Testis (tissue), 3 donors: ENCODE measurements around the gene MMP8. TPM values are rescaled to one million over a fixed set of nuclear protein-coding genes. Genes with fewer than 3 reads are reported as not detected.

ENCODE experiments used
- DNase-seq: peaks from one replicate; pipeline ENCODE4 v3.0.0-alpha.2; 2019
- H3K27ac ChIP-seq, 2 donors: fragments of 200-600 bp; sonication (generic); one replicate each; pipeline ENCODE4 v1.5.1; 2019
- H3K27me3 ChIP-seq: fragments of 200-600 bp; sonication (generic); one replicate; pipeline ENCODE4 v1.5.1; 2019
- H3K36me3 ChIP-seq: fragments of 200-600 bp; sonication (generic); one replicate; pipeline ENCODE4 v1.5.1; 2017; ENCODE audit warnings: low read depth; ENCODE audit errors: missing control alignments
- H3K4me1 ChIP-seq: fragments of 200-600 bp; sonication (generic); one replicate; pipeline ENCODE4 v1.5.1; 2019
- H3K4me3 ChIP-seq, 2 donors: fragments of 200-600 bp; sonication (generic); one replicate each; pipeline ENCODE4 v1.5.1; 2017 to 2019
- H3K9me3 ChIP-seq: fragments of 200-600 bp; sonication (generic); one replicate; pipeline ENCODE4 v1.5.1; 2017
- CTCF ChIP-seq, 3 experiments: fragments of 450-650 bp in 2 of 3; fragments of 200-600 bp in 1 of 3; sonication (generic) in 1 of 3; IDR thresholded peaks; one replicate each; pipeline ENCODE4 v1.5.1; 2016 to 2019; ENCODE audit warnings: antibody characterized with exemption in 3 of 3, mild to moderate bottlenecking in 2 of 3, moderate library complexity in 1 of 3
- POLR2A ChIP-seq: fragments of 450-650 bp; IDR thresholded peaks from one replicate; pipeline ENCODE4 v1.6.1; 2017; ENCODE audit warnings: antibody characterized with exemption, mild to moderate bottlenecking, moderate library complexity
- WGBS, 2 donors: methylation state at CpG; one replicate each; pipeline ENCODE4 v1.1.5; 2018; 5-methylcytosine and 5-hydroxymethylcytosine counted together
- intact Hi-C: fragments of 100-400 bp; cut with DNase I; formaldehyde crosslinking; loops from one replicate; pipeline ENCODE4 v1.15.1; 2023; ENCODE audit warnings: low total_unique reads
- polyA plus RNA-seq: library from polyadenylated mRNA; stranded (reverse); fragments of 350-450 nt; fragmentation: Illumina TruSeq; extraction: RNeasy Lipid Tissue Mini Kit (QIAGEN cat#74804); gene quantifications from one replicate; pipeline ENCODE4 v1.2.3, GENCODE V29; 2014; ENCODE audit warnings: low read depth, low replicate concordance; ENCODE audit not compliant: insufficient read depth
- total RNA-seq, 2 donors: library from RNA; depleted of rRNA; stranded (reverse); fragments of >200 nt; gene quantifications; one replicate each; pipeline ENCODE4 v1.2.3, GENCODE V29; 2016

Gene MMP8
- total and polyA plus RNA-seq, 3 donors from 2014 or later, result 0.25 to 2.0 (median 0.25) TPM

GRCh38 chr11:102709201-102709945 is 15.4 kb downstream of the MMP8 start:
- no peaks in the 10 kb centered on the region for H3K4me1 ChIP-seq
- no peak for DNase-seq
- TF ChIP-seq POLR2A (no peak), CTCF (IDR thresholded peaks at IDR 0.05) (no peak)
- H3K27me3 ChIP-seq, result no peaks in the 10 kb centered on the region
- H3K9me3 ChIP-seq, result no peaks in the 10 kb centered on the region
- H3K36me3 ChIP-seq, result no peaks in the 10 kb centered on the region
- H3K4me3 ChIP-seq, result no peak overlapping the region
- 88 to 92% methylated on average over 2 of the region's 2 CpGs for WGBS, 2 donors
- no peak overlapping the region for H3K27ac ChIP-seq
- intact Hi-C loops, result no loop called here

- TF ChIP-seq POLR2A (no peak), CTCF (IDR thresholded peaks at IDR 0.05) (no peak)
- intact Hi-C loops, result no loop called here
- WGBS, 2 donors, result 68 to 85% methylated on average over 4 of the region's 4 CpGs
- Histone ChIP-seq H3K36me3 (no peaks in the 10 kb centered on the region), H3K4me1 (no peaks in the 10 kb centered on the region), H3K4me3 (no peak overlapping the region), H3K9me3 (no peaks in the 10 kb centered on the region), H3K27ac (no peak overlapping the region), H3K27me3 (no peaks in the 10 kb centered on the region)
- DNase-seq, result no peak
Observed at GRCh38 chr11:102708654-102709053, 16.1 kb downstream of the MMP8 start.

- DNase-seq, result no peak
- intact Hi-C loops, result no loop called here
- TF ChIP-seq CTCF (IDR thresholded peaks at IDR 0.05) (no peak), POLR2A (no peak)
- WGBS, 2 donors, result 68 to 76% methylated on average over 5 of the region's 5 CpGs
- no peak within 1 kb of the TSS for H3K4me3 ChIP-seq
- no peaks in the 10 kb centered on the region for H3K9me3 ChIP-seq
- H3K4me1 ChIP-seq, result no peaks in the 10 kb centered on the region
- no peaks in the 10 kb centered on the region for H3K27me3 ChIP-seq
- no peak within 1 kb of the TSS for H3K27ac ChIP-seq
- no peaks in the 10 kb centered on the region for H3K36me3 ChIP-seq
Observed at GRCh38 chr11:102705626-102706025, 19.1 kb downstream of the MMP8 start, which contains the start of gene MMP27. TSS of gene MMP27 (minus strand) at chr11:102705769. CDS start at chr11:102705714, 55 bp downstream.

- Histone ChIP-seq H3K36me3 (no peaks in the 10 kb centered on the region), H3K4me3 (no peak overlapping the region), H3K9me3 (no peaks in the 10 kb centered on the region), H3K27ac (no peak overlapping the region), H3K27me3 (no peaks in the 10 kb centered on the region), H3K4me1 (no peaks in the 10 kb centered on the region)
- DNase-seq, result no peak
- intact Hi-C loops, result no loop called here
- 86 to 87% methylated on average over 3 of the region's 3 CpGs for WGBS, 2 donors
- no peak for TF ChIP-seq CTCF (IDR thresholded peaks at IDR 0.05)
- no peak for TF ChIP-seq POLR2A
Observed at GRCh38 chr11:102704841-102705240, 19.9 kb downstream of the MMP8 start.
